IPS-NIHi7 (cell line): ENCODE results near the gene C12orf57.

Experiments used
- DNase-seq: peaks from one replicate; pipeline ENCODE4 v3.0.0; 2012; ENCODE audit warnings: mixed read lengths; ENCODE audit errors: extremely low spot score

Gene C12orf57

GRCh38 chr12:6964605-6965025, 20.8 kb downstream of the C12orf57 start:
- no peak for DNase-seq

- DNase-seq: peak; percentile 83
Observed at GRCh38 chr12:6965026-6965661, 21.3 kb downstream of the C12orf57 start.

DNA sequence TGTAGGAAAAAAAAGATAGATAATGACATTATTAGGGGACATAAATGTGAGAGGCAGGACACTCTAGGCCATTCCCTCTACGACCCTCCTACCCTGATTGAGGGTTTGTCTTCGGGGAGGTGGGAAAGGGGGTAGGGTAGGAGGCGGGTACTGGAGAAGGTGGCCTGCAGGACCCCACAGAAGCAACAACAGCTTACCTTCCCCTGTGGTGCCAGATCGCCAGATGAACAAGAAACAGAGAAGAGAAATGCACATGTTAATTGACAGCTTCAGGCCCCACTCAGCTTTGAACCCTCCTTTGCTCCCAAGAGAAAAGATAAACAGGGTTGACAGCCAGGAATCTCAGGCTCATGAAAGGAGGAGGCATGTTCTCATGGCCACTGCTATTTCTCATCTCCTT, 21.9 kb downstream of the C12orf57 start:
- DNase-seq: no peak

DNA sequence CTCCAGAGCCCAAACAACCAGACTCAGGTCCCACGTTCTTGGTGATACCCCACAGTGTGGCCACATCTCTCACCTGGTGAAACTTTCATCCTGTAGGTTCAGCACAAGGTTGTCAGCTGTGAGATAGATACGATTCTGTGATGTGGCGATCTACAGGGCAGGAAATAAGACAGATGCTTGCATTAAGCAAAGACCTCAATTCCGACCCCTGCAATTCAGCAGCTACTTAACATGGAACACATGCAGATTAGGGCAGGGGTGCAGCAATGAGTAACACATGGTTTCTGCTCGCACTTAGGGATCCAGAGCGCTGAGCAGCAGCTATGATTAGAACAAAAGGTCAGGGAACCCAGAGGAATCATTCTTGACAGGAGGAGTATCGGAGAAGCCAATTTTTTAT, 22.5 kb downstream of the C12orf57 start:
- no peak for DNase-seq

DNA sequence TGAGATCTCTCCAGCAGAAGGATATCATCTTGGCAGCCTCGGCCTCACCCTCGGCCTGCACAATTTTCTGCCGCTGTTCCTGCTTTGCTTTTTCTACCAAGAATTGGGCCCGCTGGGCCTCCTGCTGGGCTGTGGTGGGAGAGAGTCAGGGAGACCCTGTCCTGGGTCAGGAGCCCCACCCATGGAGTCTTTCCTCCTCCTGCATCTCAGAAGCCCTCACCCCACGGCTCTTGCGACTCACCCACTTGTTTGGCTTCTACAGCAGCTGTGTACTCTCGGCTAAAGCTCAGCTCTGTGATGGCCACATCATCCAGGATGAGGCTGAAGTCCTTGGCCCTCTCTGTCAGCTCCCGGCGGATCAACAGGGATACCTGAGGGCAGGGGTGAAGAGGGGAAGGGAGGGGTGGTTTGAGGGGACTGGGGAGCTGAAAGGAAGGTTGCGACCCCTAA, 23.9 kb downstream of the C12orf57 start:
- DNase-seq: no peak

DNA sequence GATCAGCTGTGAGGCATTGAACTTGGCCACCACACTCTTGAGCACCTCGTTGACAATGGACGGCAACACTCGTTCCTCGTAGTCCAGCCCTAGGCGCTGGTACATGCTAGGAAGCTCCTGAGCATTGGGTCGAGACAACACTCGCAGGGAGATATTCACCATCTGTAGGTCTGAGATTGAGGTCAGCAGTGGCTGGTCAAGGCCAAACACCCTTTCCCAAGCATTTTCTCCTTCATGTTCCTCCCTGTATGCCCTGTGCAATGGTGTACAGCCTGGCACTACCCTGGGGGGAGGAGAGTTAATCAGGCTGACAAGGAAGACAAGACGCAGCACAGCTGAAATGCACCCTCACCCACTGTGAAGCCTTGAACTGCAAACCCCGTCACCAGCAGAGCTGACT, 24.6 kb downstream of the C12orf57 start:
- no peak for DNase-seq

GRCh38 chr12:6970096-6970527, 26.3 kb downstream of the C12orf57 start:
- DNase-seq: no peak

DNA sequence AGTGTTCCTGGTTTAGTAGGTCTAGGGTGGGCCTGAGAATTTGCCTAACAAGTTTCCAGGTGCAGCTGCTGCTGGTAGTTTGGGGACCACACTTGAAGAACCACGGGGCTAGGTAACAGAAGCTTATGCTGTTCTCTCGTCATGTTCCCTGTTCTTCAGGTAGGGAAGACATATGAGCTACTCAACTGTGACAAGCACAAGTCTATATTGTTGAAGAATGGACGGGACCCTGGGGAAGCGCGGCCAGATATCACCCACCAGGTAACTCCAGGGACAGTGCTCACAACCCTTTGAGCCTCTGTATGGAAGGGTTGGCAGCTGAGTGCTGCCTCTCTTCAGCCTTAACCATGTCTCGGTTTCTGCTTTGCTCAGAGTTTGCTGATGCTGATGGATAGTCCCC, 30.4 kb downstream of the C12orf57 start:
- DNase-seq: no peak

DNA sequence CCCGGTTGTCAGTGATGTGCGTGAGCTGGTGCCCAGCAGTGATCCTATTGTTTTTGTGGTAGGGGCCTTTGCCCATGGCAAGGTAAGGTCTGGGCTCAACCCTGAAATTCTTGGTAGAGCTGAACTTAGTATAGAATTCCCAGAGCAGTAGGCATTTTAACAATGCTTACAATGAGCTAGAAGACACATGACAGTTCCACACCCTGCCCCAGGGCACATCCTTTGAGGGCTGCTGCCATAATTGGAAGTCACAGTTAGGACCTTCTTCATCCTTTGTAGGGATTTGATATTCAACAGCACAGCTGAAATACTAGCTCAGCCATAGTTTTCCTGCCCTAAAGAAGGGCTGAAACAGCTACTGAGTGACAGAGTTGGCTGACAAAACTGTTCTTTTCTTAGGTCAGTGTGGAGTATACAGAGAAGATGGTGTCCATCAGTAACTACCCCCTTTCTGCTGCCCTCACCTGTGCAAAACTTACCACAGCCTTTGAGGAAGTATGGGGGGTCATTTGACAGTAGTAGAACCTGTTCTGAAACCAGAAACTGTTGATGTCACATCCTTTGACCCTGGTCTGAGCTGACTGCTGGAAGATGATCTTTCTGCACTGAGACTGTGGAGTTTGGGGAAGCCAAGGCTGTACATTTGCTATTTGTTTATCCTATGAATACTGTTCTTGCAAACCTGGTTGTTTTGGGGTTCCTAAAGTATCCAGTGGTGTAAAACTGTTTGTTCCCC, 31.6 kb downstream of the C12orf57 start:
- DNase-seq: no peak

DNA sequence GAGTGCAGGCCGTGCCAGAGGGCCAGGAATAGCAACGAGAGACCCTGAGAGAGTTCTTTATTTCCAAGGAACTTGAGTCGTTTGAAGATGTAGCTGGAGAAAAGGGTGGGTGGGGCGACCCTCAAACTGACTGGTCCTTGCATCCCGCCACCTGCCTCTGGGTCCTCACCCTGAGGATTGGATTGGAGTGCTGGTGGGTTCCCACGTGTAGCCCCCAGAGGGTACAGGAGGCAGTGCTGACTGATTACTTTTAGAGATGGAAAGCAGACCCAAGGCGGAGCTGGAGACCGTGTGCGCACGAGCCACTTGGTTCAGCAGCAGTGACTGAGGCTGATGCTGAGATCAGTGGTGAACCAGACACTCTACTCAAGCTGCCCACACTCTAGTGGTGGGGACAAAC, 33.8 kb downstream of the C12orf57 start:
- DNase-seq: no peak

DNA sequence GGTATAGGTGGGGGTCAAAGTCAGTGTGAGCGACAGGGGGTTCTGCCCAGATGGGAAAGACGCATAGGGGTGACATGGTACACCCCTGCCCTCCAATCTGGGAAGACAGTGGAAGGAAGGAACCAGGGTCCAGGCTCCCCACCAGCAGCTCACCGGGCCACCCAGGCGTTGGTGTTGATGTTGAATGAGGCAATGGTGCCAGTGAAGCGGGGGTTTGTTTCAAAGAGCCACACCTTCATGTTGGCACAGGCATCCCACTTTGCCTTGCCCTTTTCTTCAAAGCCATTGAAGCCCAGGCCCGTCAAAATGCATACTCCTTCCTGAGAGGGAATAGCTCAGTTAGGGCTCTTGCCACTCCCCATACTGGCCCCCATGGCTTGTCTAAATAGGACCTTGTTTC, 34.4 kb downstream of the C12orf57 start:
- DNase-seq: no peak

DNA sequence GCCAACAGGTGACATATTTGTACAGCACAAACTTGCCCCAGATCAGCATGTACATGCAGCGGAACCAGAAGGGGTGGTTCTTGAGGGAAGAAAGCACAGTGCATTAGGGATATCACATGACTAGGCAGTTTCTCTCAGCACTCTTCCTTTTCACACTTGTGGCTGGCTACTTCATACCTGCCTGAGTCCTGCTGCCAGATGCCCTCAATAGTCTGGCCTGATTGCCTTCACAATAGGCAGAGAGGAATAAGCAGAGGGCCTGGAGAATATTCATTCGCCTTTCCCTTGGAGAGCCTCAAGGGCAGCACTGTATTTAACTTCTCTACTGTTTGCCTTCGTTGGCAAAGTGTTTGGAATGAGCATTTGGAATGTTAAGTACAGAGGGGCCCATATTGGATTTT, 34.8 kb downstream of the C12orf57 start:
- no peak for DNase-seq

- DNase-seq: no peak
Observed at GRCh38 chr12:6979021-6979420, 35.2 kb downstream of the C12orf57 start.

- no peak for DNase-seq
Observed at GRCh38 chr12:6979453-6979852, 35.6 kb downstream of the C12orf57 start.

GRCh38 chr12:6980075-6980474, 36.3 kb downstream of the C12orf57 start:
- no peak for DNase-seq

DNA sequence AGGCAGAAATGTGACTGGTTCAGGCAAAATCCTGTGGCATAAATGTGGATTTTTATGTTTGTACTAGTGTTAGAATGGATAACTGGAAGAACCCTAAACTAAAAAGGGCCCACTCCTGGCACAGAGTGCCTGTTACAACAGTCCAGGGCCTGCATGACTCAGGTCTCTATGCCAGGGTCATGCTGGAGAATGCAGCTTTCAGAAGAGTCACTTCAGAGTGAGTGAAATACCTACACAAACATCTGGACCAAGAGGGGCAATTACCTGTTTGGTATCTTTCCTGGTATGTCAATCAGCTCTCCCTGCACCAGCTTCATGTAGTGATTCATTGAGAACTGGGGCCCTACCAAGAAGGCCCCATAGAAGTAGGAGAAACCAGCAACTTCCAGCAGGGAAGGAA, 36.9 kb downstream of the C12orf57 start:
- no peak for DNase-seq

- no peak for DNase-seq
Observed at GRCh38 chr12:6981152-6982052, 37.6 kb downstream of the C12orf57 start.

DNA sequence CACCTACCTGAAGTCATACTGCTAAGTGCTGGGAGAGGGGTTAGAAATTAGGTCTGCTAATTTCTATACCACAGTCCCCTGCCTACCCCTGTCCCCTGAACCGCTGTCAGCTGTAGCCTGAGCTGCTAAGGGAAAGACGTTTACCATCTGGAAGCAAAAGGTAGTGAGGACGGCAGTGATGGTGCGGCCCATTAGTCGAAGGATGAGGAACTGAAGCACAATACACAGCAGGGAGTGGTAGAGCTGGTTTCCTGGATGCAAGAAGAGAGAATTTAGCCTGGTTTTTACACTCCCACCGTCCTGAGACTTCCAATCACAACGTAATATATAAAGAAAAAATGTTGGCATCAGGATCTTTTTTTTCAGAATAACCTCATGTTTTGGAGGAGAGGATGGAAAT, 38.7 kb downstream of the C12orf57 start:
- DNase-seq: no peak

- no peak for DNase-seq
Observed at GRCh38 chr12:6987956-6988553, 44.2 kb downstream of the C12orf57 start.
